Ovary (tissue), 3 donors: Measurements from ENCODE around the gene DBH.

ENCODE experiments used
- CTCF ChIP-seq, 3 donors: fragments of 450-650 bp in 2 of 3; fragments of 200-600 bp in 1 of 3; IDR thresholded peaks; one replicate each; pipeline versions ENCODE4 v1.5.1 to v1.8.0; 2016 to 2022; ENCODE audit warnings: antibody characterized with exemption in 3 of 3, mild to moderate bottlenecking in 1 of 3
- EP300 ChIP-seq: sonication (generic); formaldehyde crosslinking; IDR thresholded peaks from one replicate; pipeline ENCODE4 v1.6.1; 2017; ENCODE audit warnings: antibody characterized with exemption
- donor health status: DM: no; HTN: no; CAD: no.

- no peak for TF ChIP-seq CTCF (IDR thresholded peaks at IDR 0.05)
- no peak for TF ChIP-seq EP300
These were observed 42.9 kb downstream of the DBH start for GRCh38 chr9:133679056-133679455.
